Memory B cell (primary cell): ENCODE measurements around the gene HSD17B2.

Experiments
- ATAC-seq: fragments of 150-1000 bp; cut with Tn5 transposase; 2 replicates; pipeline ENCODE4 v1.10.0; 2021; ENCODE audit warnings: low read depth, mild to moderate bottlenecking, moderate library complexity
- DNase-seq, 2 donors: peaks; one replicate each; pipeline ENCODE4 v3.0.0; 2022; ENCODE audit warnings: low spot score in 2 of 2
- H3K27ac Mint-ChIP-seq: one replicate; pipeline ENCODE4 v1.8.0; 2022; ENCODE audit warnings: mild to moderate bottlenecking, moderate library complexity, mixed read lengths
- H3K27me3 Mint-ChIP-seq: one replicate; pipeline ENCODE4 v1.8.0; 2022; ENCODE audit warnings: mixed read lengths
- H3K36me3 Mint-ChIP-seq: one replicate; pipeline ENCODE4 v1.8.0; 2022; ENCODE audit warnings: mild to moderate bottlenecking, mixed read lengths
- H3K4me1 Mint-ChIP-seq: one replicate; pipeline ENCODE4 v1.8.0; 2022; ENCODE audit warnings: mixed read lengths
- H3K4me3 Mint-ChIP-seq: one replicate; pipeline ENCODE4 v1.8.0; 2022; ENCODE audit warnings: mild to moderate bottlenecking, moderate library complexity, mixed read lengths
- H3K9me3 Mint-ChIP-seq: one replicate; pipeline ENCODE4 v1.8.0; 2022; ENCODE audit warnings: mixed read lengths

The HSD17B2 gene

GRCh38 chr16:82034981-82035612 is at the start of gene HSD17B2:
TSS of gene HSD17B2 (plus strand) at chr16:82035253. CDS start at chr16:82035425, 172 bp downstream.
- Mint-ChIP-seq H3K27ac (no peak within 1 kb of the TSS), H3K4me3 (no peak within 1 kb of the TSS), H3K4me1 (no peaks in the 10 kb centered on the region), H3K36me3 (no peaks in the 10 kb centered on the region), H3K9me3 (no peaks in the 10 kb centered on the region), H3K27me3 (peaks cover 22% of the 10 kb centered on the region)
- no peak for DNase-seq
- no peak for ATAC-seq

GRCh38 chr16:81987121-81987520 is 47.9 kb upstream of the HSD17B2 start:
- H3K36me3 Mint-ChIP-seq = no peaks in the 10 kb centered on the region
- H3K4me3 Mint-ChIP-seq = no peak overlapping the region
- no peak for DNase-seq
- no peak overlapping the region for H3K27ac Mint-ChIP-seq
- no peak for ATAC-seq
- H3K9me3 Mint-ChIP-seq = no peaks in the 10 kb centered on the region
- peaks cover 6% of the 10 kb centered on the region for H3K27me3 Mint-ChIP-seq
- no peaks in the 10 kb centered on the region for H3K4me1 Mint-ChIP-seq

GRCh38 chr16:81987706-81988105 is 47.3 kb upstream of the HSD17B2 start:
- no peaks in the 10 kb centered on the region for H3K9me3 Mint-ChIP-seq
- DNase-seq (no peak), ATAC-seq (no peak)
- no peak overlapping the region for H3K4me3 Mint-ChIP-seq
- H3K4me1 Mint-ChIP-seq = no peaks in the 10 kb centered on the region
- no peaks in the 10 kb centered on the region for H3K36me3 Mint-ChIP-seq
- H3K27ac Mint-ChIP-seq = no peak overlapping the region
- H3K27me3 Mint-ChIP-seq = peaks cover 6% of the 10 kb centered on the region

- Mint-ChIP-seq H3K9me3 (no peaks in the 10 kb centered on the region), H3K4me3 (no peak overlapping the region), H3K27ac (no peak overlapping the region), H3K4me1 (no peaks in the 10 kb centered on the region), H3K36me3 (peaks cover 9% of the 10 kb centered on the region), H3K27me3 (no peaks in the 10 kb centered on the region)
- DNase-seq (no peak), ATAC-seq (no peak)
Observed at GRCh38 chr16:81992859-81993258, 42.2 kb upstream of the HSD17B2 start.

- Mint-ChIP-seq H3K4me3 (no peak overlapping the region), H3K27me3 (no peaks in the 10 kb centered on the region)
Observed at GRCh38 chr16:81994485-81994884, 40.6 kb upstream of the HSD17B2 start.

GRCh38 chr16:81995651-81996050 is 39.4 kb upstream of the HSD17B2 start:
- Mint-ChIP-seq H3K4me1 (no peaks in the 10 kb centered on the region), H3K36me3 (peaks cover 21% of the 10 kb centered on the region), H3K27ac (no peak overlapping the region), H3K9me3 (no peaks in the 10 kb centered on the region), H3K4me3 (no peak overlapping the region), H3K27me3 (no peaks in the 10 kb centered on the region)
- ATAC-seq = no peak
- no peak for DNase-seq

More at GRCh38 chr16:81994485-81994884, 40.6 kb upstream of the HSD17B2 start:
- DNase-seq (no peak), ATAC-seq (no peak)
- H3K27ac Mint-ChIP-seq = no peak overlapping the region
- peaks cover 16% of the 10 kb centered on the region for H3K36me3 Mint-ChIP-seq
- no peaks in the 10 kb centered on the region for H3K4me1 Mint-ChIP-seq
- no peaks in the 10 kb centered on the region for H3K9me3 Mint-ChIP-seq

- DNase-seq (no peak), ATAC-seq (no peak)
- Mint-ChIP-seq H3K4me1 (no peaks in the 10 kb centered on the region), H3K27ac (no peak overlapping the region), H3K27me3 (no peaks in the 10 kb centered on the region), H3K4me3 (no peak overlapping the region), H3K36me3 (peaks cover 22% of the 10 kb centered on the region), H3K9me3 (no peaks in the 10 kb centered on the region)
Observed at GRCh38 chr16:81996664-81997509, 38.2 kb upstream of the HSD17B2 start.

GRCh38 chr16:81997738-81998137 is 37.3 kb upstream of the HSD17B2 start:
- H3K4me1 Mint-ChIP-seq = no peaks in the 10 kb centered on the region
- ATAC-seq (no peak), DNase-seq (no peak)

GRCh38 chr16:82002831-82003230 is 32.2 kb upstream of the HSD17B2 start:
- ATAC-seq = no peak
- Mint-ChIP-seq H3K36me3 (peaks cover 28% of the 10 kb centered on the region), H3K4me3 (no peak overlapping the region)

More at GRCh38 chr16:81997738-81998137, 37.3 kb upstream of the HSD17B2 start:
- no peak overlapping the region for H3K4me3 Mint-ChIP-seq
- no peaks in the 10 kb centered on the region for H3K27me3 Mint-ChIP-seq
- no peaks in the 10 kb centered on the region for H3K9me3 Mint-ChIP-seq
- no peak overlapping the region for H3K27ac Mint-ChIP-seq
- H3K36me3 Mint-ChIP-seq = peaks cover 22% of the 10 kb centered on the region

GRCh38 chr16:82004601-82005000 is 30.5 kb upstream of the HSD17B2 start:
- ATAC-seq (no peak), DNase-seq (no peak)
- Mint-ChIP-seq H3K36me3 (peaks cover 33% of the 10 kb centered on the region), H3K27me3 (no peaks in the 10 kb centered on the region), H3K27ac (no peak overlapping the region), H3K9me3 (peaks cover 5% of the 10 kb centered on the region), H3K4me3 (no peak overlapping the region), H3K4me1 (peaks cover 4% of the 10 kb centered on the region)

More at GRCh38 chr16:82002831-82003230, 32.2 kb upstream of the HSD17B2 start:
- no peak for DNase-seq
- Mint-ChIP-seq H3K27ac (no peak overlapping the region), H3K27me3 (no peaks in the 10 kb centered on the region), H3K4me1 (peaks cover 2% of the 10 kb centered on the region), H3K9me3 (no peaks in the 10 kb centered on the region)

- H3K36me3 Mint-ChIP-seq = peaks cover 29% of the 10 kb centered on the region
- H3K27me3 Mint-ChIP-seq = no peaks in the 10 kb centered on the region
- peaks cover 4% of the 10 kb centered on the region for H3K4me1 Mint-ChIP-seq
- DNase-seq (no peak), ATAC-seq (no peak)
- H3K27ac Mint-ChIP-seq = no peak overlapping the region
- H3K4me3 Mint-ChIP-seq = no peak overlapping the region
- peaks cover 5% of the 10 kb centered on the region for H3K9me3 Mint-ChIP-seq
Observed at GRCh38 chr16:82005027-82005830, 29.8 kb upstream of the HSD17B2 start.

- no peaks in the 10 kb centered on the region for H3K27me3 Mint-ChIP-seq
- DNase-seq (no peak), ATAC-seq (no peak)
- H3K4me1 Mint-ChIP-seq = peaks cover 9% of the 10 kb centered on the region
- H3K4me3 Mint-ChIP-seq = no peak overlapping the region
- peaks cover 5% of the 10 kb centered on the region for H3K9me3 Mint-ChIP-seq
- peaks cover 29% of the 10 kb centered on the region for H3K36me3 Mint-ChIP-seq
- H3K27ac Mint-ChIP-seq = no peak overlapping the region
Observed at GRCh38 chr16:82006036-82006435, 29.0 kb upstream of the HSD17B2 start.

GRCh38 chr16:82007189-82007588 is 27.9 kb upstream of the HSD17B2 start:
- ATAC-seq (no peak), DNase-seq (no peak)
- H3K27ac Mint-ChIP-seq = no peak overlapping the region
- no peak overlapping the region for H3K4me3 Mint-ChIP-seq
- H3K4me1 Mint-ChIP-seq = peaks cover 14% of the 10 kb centered on the region
- H3K9me3 Mint-ChIP-seq = peaks cover 5% of the 10 kb centered on the region
- H3K27me3 Mint-ChIP-seq = no peaks in the 10 kb centered on the region
- peaks cover 28% of the 10 kb centered on the region for H3K36me3 Mint-ChIP-seq
